DMS53 treated with DMSO at 0.1 percent for 48 hours (cell line): Measurements from ENCODE around the gene ZNF526.
A peak's percentile ranks its signal among the peaks of the same experiment; 100 is the strongest.

Experiments
- DNase-seq: peaks from one replicate; lab custom pipeline; 2025; ENCODE audit not compliant: unreplicated experiment; lab: John Stamatoyannopoulos, UW

ZNF526 gene

GRCh38 chr19:42246143-42246921, 26.2 kb downstream of the ZNF526 start:
- peak; percentile 20 for DNase-seq

GRCh38 chr19:42246922-42247639, 27.0 kb downstream of the ZNF526 start:
- DNase-seq = no peak

GRCh38 chr19:42247640-42248199, 27.6 kb downstream of the ZNF526 start:
- no peak for DNase-seq

GRCh38 chr19:42248270-42249148, 28.4 kb downstream of the ZNF526 start:
- no peak for DNase-seq

GRCh38 chr19:42249149-42249750, 29.1 kb downstream of the ZNF526 start:
- DNase-seq = no peak

GRCh38 chr19:42249769-42250168, 29.7 kb downstream of the ZNF526 start:
- DNase-seq = no peak

- no peak for DNase-seq
Observed at GRCh38 chr19:42250183-42250665, 30.1 kb downstream of the ZNF526 start.

GRCh38 chr19:42250666-42251531, 30.8 kb downstream of the ZNF526 start:
- DNase-seq = no peak

GRCh38 chr19:42251572-42252358, 31.7 kb downstream of the ZNF526 start:
- DNase-seq = no peak

- DNase-seq = no peak
Observed at GRCh38 chr19:42252365-42253244, 32.5 kb downstream of the ZNF526 start.

- DNase-seq = peak; percentile 7
Observed at GRCh38 chr19:42253245-42254088, 33.4 kb downstream of the ZNF526 start.

- peak; percentile 28 for DNase-seq
Observed at GRCh38 chr19:42254089-42254849, 34.2 kb downstream of the ZNF526 start.

GRCh38 chr19:42254850-42255765, 35.0 kb downstream of the ZNF526 start, which contains the start of gene ERF:
ERF (minus strand) TSS chr19:42255128; CDS start chr19:42254999, 129 bp downstream.
- DNase-seq = peak; percentile 68

- DNase-seq = peak; percentile 42
Observed at GRCh38 chr19:42255766-42256745, 35.9 kb downstream of the ZNF526 start.
